K562 (cell line): ENCODE results near the gene CCDC201. TPM values are rescaled to one million over a fixed set of nuclear protein-coding genes. Genes with fewer than 3 reads are reported as not detected.

Experiments used
- GTF2A2 ChIP-seq: IDR thresholded peaks from 2 replicates; pipeline ENCODE4 v1.6.1; 2016; ENCODE audit warnings: mild to moderate bottlenecking, missing genetic modification characterization, missing compliant biosample characterization
- MTA1 ChIP-seq: fragments of 450-650 bp; IDR thresholded peaks from 2 replicates; pipeline ENCODE4 v1.6.1; 2017; ENCODE audit warnings: borderline replicate concordance
- PHB2 ChIP-seq: fragments of 450-650 bp; IDR thresholded peaks from 2 replicates; pipeline ENCODE4 v1.6.1; 2017; ENCODE audit warnings: low read depth
- RFX1 ChIP-seq: fragments of 450-650 bp; IDR thresholded peaks from 2 replicates; pipeline ENCODE4 v1.6.1; 2016; ENCODE audit warnings: mild to moderate bottlenecking, moderate library complexity
- SIRT6 ChIP-seq: IDR thresholded peaks from one replicate; pipeline ENCODE4 v1.6.1; 2012; ENCODE audit warnings: low read depth, mild to moderate bottlenecking, control low read depth, inconsistent platforms, low read length, moderate library complexity
- ZNF121 ChIP-seq: sonication (generic); formaldehyde crosslinking; conservative IDR thresholded peaks from 2 replicates; pipeline ENCODE4 v1.8.0; 2022; ENCODE audit warnings: missing genetic modification reagents
- ZNF133 ChIP-seq: fragments of 250-450 bp; sonication (Bioruptor Pico); IDR thresholded peaks from 2 replicates; pipeline ENCODE4 v1.4.0; 2020; ENCODE audit warnings: mild to moderate bottlenecking
- ZNF184 ChIP-seq: sonication (generic); formaldehyde crosslinking; IDR thresholded peaks from 2 replicates; pipeline ENCODE4 v1.5.0; 2020; ENCODE audit warnings: missing genetic modification reagents
- ZNF668 ChIP-seq: fragments of 250-450 bp; sonication (Bioruptor Pico); IDR thresholded peaks from 2 replicates; pipeline ENCODE4 v1.8.0; 2022; ENCODE audit warnings: mild to moderate bottlenecking, inconsistent platforms
- ZNF766 ChIP-seq: fragments of 200-800 bp; sonication (Bioruptor generic); conservative IDR thresholded peaks from 2 replicates; pipeline ENCODE4 v1.6.1; 2016; ENCODE audit warnings: missing genetic modification characterization, missing compliant biosample characterization
- polyA plus RNA-seq, 8 experiments: library from polyadenylated mRNA; depleted of rRNA in 4 of 8; stranded (reverse) in 5 of 8; unstranded in 3 of 8; fragments of >200 nt; fragmentation: Nextera tagmentation in 2 of 8; fragmentation: Illumina TruSeq in 1 of 8; extraction: Ambion mirVana in 2 of 8; extraction: Trizol in 1 of 8; gene quantifications; 2 replicates each; pipeline versions ENCODE4 v1.2.1 to v1.2.3, GENCODE V29; 2011 to 2014; ENCODE audit warnings: inconsistent platforms in 1 of 8, missing spikeins in 1 of 8
- total RNA-seq, 7 experiments: library from RNA; depleted of rRNA in 6 of 7; stranded (reverse); fragments of >200 nt in 6 of 7; fragmentation: Illumina TruSeq in 2 of 7; extraction: Trizol in 2 of 7; gene quantifications; 2 replicates each; pipeline versions ENCODE4 v1.2.1 to v1.2.3, GENCODE V29; 2011 to 2021; ENCODE audit warnings: low replicate concordance in 1 of 7
- TF ChIP-seq, protein P1 (sequence below): IDR thresholded peaks from 2 replicates; pipeline ENCODE4 v1.6.1; 2011; ENCODE audit not compliant: insufficient read length; ENCODE audit errors: extremely low read depth
- TF ChIP-seq, protein P2 (sequence below): sonication (generic); formaldehyde crosslinking; IDR thresholded peaks from 2 replicates; pipeline ENCODE4 v1.8.1; 2023; ENCODE audit warnings: missing genetic modification reagents, mild to moderate bottlenecking, borderline replicate concordance

Gene CCDC201
- total and polyA plus RNA-seq, 9 of the 15 experiments (the other 6 are each of a cell fraction or from before 2014, with no cell fraction given): not detected

DNA sequence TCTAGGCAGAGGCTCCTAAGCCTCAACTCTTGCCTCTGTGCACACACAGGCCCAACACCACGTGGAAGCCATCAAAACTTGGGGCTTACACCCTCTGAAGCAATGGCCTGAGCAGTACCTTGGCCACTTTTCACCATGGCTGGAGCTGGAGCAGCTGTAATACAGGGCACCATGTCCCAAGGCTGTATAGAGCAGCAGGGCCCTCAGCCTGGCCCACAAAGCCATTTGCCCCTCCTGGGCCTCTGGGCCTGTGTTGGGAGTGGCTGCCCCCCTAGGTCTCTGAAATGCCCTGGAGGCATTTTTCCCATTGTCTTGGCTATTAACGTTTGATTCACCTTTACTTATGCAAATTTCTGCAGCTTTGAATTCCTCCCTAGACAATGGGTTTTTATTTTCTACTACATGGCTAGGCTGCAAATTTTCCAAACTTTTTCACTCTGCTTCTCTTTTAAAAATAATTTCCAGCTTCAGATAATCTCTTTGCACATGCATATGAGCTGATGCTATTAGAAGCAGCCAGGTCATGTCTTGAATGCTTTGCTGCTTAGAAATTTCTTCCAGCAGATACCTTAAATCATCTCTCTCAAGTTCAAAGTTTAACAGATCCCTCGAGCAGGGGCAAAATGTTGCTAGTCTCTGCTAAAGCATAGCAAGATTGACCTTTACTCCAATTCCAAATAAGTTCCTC lies 5.7 kb upstream of the CCDC201 start (continued):
- TF ChIP-seq PHB2: no peak
- no peak for TF ChIP-seq ZNF121 (CRISPR knock-in tag)
- no peak for TF ChIP-seq ZNF184 (CRISPR knock-in tag)
- TF ChIP-seq, protein P1, sequence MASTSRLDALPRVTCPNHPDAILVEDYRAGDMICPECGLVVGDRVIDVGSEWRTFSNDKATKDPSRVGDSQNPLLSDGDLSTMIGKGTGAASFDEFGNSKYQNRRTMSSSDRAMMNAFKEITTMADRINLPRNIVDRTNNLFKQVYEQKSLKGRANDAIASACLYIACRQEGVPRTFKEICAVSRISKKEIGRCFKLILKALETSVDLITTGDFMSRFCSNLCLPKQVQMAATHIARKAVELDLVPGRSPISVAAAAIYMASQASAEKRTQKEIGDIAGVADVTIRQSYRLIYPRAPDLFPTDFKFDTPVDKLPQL: no peak
- TF ChIP-seq, protein P2, sequence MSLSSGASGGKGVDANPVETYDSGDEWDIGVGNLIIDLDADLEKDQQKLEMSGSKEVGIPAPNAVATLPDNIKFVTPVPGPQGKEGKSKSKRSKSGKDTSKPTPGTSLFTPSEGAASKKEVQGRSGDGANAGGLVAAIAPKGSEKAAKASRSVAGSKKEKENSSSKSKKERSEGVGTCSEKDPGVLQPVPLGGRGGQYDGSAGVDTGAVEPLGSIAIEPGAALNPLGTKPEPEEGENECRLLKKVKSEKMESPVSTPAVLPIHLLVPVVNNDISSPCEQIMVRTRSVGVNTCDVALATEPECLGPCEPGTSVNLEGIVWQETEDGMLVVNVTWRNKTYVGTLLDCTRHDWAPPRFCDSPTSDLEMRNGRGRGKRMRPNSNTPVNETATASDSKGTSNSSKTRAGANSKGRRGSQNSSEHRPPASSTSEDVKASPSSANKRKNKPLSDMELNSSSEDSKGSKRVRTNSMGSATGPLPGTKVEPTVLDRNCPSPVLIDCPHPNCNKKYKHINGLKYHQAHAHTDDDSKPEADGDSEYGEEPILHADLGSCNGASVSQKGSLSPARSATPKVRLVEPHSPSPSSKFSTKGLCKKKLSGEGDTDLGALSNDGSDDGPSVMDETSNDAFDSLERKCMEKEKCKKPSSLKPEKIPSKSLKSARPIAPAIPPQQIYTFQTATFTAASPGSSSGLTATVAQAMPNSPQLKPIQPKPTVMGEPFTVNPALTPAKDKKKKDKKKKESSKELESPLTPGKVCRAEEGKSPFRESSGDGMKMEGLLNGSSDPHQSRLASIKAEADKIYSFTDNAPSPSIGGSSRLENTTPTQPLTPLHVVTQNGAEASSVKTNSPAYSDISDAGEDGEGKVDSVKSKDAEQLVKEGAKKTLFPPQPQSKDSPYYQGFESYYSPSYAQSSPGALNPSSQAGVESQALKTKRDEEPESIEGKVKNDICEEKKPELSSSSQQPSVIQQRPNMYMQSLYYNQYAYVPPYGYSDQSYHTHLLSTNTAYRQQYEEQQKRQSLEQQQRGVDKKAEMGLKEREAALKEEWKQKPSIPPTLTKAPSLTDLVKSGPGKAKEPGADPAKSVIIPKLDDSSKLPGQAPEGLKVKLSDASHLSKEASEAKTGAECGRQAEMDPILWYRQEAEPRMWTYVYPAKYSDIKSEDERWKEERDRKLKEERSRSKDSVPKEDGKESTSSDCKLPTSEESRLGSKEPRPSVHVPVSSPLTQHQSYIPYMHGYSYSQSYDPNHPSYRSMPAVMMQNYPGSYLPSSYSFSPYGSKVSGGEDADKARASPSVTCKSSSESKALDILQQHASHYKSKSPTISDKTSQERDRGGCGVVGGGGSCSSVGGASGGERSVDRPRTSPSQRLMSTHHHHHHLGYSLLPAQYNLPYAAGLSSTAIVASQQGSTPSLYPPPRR (CRISPR knock-in tag): no peak
- TF ChIP-seq GTF2A2 (tag): no peak
- no peak for TF ChIP-seq RFX1
- TF ChIP-seq ZNF766: no peak
- TF ChIP-seq ZNF668 (CRISPR knock-in tag): no peak
- no peak for TF ChIP-seq ZNF133 (CRISPR knock-in tag)
- no peak for TF ChIP-seq SIRT6
- no peak for TF ChIP-seq MTA1
